Adipocyte (in vitro differentiated cells): Measurements from ENCODE around the gene SPACA5B.
"Not testable (repeated sequence)": the region's sequence is repeated elsewhere in the genome, so short reads cannot be mapped to it uniquely, and the experiment has no call there.

Source experiments
- DNase-seq: peaks from one replicate; pipeline ENCODE4 v3.0.0-alpha.2; 2015; ENCODE audit warnings: low read depth
- H3K27me3 ChIP-seq: replicated peaks from 2 replicates; pipeline ENCODE4 v1.7.0; 2013; ENCODE audit warnings: mild to moderate bottlenecking, low read length, moderate library complexity; ENCODE audit not compliant: control insufficient read depth, insufficient read depth
- H3K36me3 ChIP-seq: 2 replicates; pipeline ENCODE4 v1.7.0; 2013; ENCODE audit warnings: low read length, mild to moderate bottlenecking, moderate library complexity; ENCODE audit not compliant: control insufficient read depth, insufficient read depth, severe bottlenecking
- H3K4me1 ChIP-seq: 2 replicates; pipeline ENCODE4 v1.7.0; 2013; ENCODE audit warnings: mild to moderate bottlenecking, low read length, moderate library complexity; ENCODE audit not compliant: control insufficient read depth, insufficient read depth
- H3K4me3 ChIP-seq: 2 replicates; pipeline ENCODE4 v1.7.0; 2013; ENCODE audit warnings: mild to moderate bottlenecking, low read length, moderate library complexity
- H3K9ac ChIP-seq: 2 replicates; pipeline ENCODE4 v1.7.0; 2013; ENCODE audit warnings: mild to moderate bottlenecking, low read length, moderate library complexity
- H3K9me3 ChIP-seq: 2 replicates; pipeline ENCODE4 v1.7.0; 2013; ENCODE audit warnings: mild to moderate bottlenecking, low read length, moderate library complexity; ENCODE audit not compliant: control insufficient read depth

The SPACA5B gene

DNA sequence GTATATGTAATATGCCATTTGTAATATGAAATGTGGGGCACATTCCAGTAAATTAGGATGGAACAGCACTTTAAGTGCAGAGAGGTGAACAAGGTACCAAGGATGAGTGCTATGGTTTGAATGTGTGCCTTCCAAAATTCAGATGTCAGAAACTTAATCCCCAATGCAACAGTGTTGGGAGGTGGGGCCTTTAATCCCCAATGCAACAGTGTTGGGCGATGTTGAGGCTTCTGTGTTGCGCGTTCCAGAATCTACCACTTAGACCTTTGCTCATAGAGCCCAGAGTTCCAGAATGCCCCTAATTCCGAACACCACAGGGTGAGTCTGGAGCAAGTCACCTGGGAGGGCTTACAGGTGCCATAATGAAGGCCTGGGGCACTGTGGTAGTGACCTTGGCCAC, at the start of gene SPACA5B:
TSS of gene SPACA5B (plus strand) at position 301 of the 400 bp plus-strand sequence. CDS start at position 363, 62 bp downstream.
- not testable (repeated sequence) for H3K9ac ChIP-seq, H3K27me3 ChIP-seq, DNase-seq, H3K4me1 ChIP-seq, H3K9me3 ChIP-seq, H3K36me3 ChIP-seq, H3K4me3 ChIP-seq

DNA sequence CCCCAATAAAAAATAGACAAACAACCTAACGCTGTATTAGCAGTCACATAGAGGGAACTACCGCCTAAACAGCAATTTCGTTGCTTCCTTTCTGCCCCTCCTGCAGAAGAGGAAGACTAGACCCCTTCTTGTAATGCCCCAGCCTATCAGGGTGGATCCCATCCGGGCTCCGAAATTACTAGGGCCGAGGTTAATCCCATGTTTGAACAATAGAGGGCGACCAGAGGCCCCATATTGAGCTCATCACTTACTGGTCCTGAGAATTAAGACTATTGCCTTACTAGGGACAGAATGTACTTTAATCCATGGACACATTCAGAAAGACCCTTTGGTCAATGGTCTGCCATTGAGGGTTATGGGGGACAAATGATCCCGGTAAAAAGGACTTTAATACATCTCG, 47.2 kb upstream of the SPACA5B start:
- H3K9ac ChIP-seq: no peak overlapping the region
- no peaks in the 10 kb centered on the region for H3K4me1 ChIP-seq
- no peak overlapping the region for H3K4me3 ChIP-seq
- DNase-seq: peak; percentile 68
- peaks cover 14% of the 10 kb centered on the region for H3K27me3 ChIP-seq
- no peaks in the 10 kb centered on the region for H3K36me3 ChIP-seq
- no peaks in the 10 kb centered on the region for H3K9me3 ChIP-seq

DNA sequence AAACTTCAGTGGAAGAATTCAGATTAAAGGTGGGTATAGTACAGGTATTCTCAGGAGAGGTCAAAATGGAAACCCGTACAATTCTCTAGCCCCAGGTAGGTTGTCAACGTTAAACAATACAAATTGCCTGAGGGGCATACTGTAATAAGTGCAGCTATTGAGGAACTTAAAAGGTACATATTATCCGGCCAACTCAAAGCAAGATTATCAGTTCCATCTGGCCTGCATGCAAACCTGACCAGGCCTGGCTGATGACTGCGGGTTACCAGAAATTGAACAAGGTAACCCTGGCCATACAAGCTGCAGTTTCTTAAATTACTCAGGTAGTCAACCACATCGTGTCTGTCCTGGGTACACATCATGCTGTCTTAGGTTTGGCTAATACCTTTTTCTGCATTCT, 46.7 kb upstream of the SPACA5B start:
- no peak overlapping the region for H3K9ac ChIP-seq
- no peak overlapping the region for H3K4me3 ChIP-seq
- H3K4me1 ChIP-seq: no peaks in the 10 kb centered on the region
- no peaks in the 10 kb centered on the region for H3K36me3 ChIP-seq
- DNase-seq: no peak
- no peaks in the 10 kb centered on the region for H3K9me3 ChIP-seq
- peaks cover 15% of the 10 kb centered on the region for H3K27me3 ChIP-seq

DNA sequence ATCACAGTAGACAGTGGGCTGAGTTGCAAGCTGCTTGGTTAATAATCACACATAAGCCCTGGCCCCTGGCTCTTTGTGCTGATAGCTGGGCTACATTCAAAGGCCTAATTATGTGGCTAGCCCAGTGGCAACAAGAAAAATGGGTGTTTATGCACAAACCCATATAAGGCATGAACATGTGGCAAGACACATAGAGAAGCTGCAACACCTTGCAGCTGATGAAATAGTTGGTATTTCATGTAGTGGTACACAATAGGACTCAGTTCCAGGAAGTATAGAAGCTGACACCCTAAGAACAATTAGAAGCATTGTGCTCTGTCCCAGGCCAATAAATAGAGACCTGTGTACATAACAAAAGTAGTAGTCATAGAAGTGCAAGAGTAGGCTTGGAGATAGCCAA, 44.3 kb upstream of the SPACA5B start:
- Histone ChIP-seq H3K4me1 (no peaks in the 10 kb centered on the region), H3K9me3 (no peaks in the 10 kb centered on the region), H3K36me3 (no peaks in the 10 kb centered on the region), H3K9ac (no peak overlapping the region), H3K4me3 (no peak overlapping the region), H3K27me3 (peaks cover 19% of the 10 kb centered on the region)
- DNase-seq: no peak

DNA sequence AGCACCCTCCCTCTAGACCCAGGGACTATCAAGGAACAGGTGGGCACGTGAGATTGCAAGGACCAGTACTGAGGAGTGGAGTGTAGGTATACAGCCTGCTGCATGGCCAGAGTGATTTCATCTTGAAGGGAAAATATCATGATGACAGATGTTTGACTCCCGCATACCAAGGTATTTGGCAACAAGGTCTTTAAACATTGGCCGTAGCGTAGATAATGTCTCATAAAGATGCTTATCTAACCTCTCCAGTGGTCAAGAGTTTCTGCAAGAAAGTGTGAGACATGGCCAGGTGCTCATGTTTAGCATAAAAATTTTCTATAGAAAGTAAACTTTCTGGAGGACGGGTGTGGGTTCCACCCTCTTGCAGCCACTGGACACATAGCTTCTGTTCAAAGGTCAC, 40.3 kb upstream of the SPACA5B start:
- H3K4me1 ChIP-seq: no peaks in the 10 kb centered on the region
- H3K27me3 ChIP-seq: peaks cover 24% of the 10 kb centered on the region
- DNase-seq: no peak
- H3K9ac ChIP-seq: no peak overlapping the region
- H3K36me3 ChIP-seq: no peaks in the 10 kb centered on the region
- H3K9me3 ChIP-seq: peaks cover 3% of the 10 kb centered on the region
- H3K4me3 ChIP-seq: no peak overlapping the region

DNA sequence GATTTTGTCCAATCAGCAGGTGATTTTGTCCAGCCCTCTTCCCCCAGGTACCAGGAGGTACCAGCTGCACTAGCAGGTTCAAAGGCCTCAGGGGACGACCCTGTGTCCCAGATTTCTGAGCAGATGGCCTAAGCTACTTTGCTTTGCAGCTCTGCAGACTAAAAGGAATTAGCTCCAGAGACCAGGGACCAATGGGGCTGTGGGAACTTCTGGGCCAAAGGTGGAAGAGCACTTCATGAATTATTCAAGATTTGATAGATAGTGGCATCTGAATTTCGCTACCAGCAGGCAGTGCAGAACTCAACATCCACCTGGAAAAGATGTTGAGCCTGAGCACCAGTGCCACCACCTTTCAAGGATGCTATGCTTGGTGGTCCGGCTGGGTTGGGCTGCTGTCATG, 37.9 kb upstream of the SPACA5B start:
- not testable (repeated sequence) for H3K4me3 ChIP-seq, H3K9me3 ChIP-seq, H3K36me3 ChIP-seq, H3K9ac ChIP-seq, H3K4me1 ChIP-seq, DNase-seq
- peaks cover 18% of the 10 kb centered on the region for H3K27me3 ChIP-seq

DNA sequence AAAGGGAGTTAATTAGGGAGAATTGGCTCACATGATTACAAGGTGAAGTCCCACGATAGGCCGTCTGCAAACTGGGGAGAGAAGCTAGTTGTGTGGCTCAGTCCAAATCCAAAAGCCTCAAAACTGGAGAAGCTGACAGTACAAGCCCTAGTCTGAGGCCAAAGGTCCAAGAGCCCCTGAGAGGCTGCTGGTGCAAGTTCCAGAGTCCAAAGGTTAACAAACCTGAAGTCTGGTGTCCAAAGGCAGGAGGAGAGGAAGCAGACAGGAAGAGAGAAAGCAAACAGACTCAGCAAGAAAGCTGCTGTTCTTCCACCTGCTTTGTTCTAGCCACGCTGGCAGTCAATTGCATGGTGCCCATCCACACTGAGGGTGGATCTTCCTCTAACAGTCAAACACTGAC, 29.0 kb upstream of the SPACA5B start:
- H3K9ac ChIP-seq: no peak overlapping the region
- no peak overlapping the region for H3K4me3 ChIP-seq
- H3K36me3 ChIP-seq: no peaks in the 10 kb centered on the region
- H3K9me3 ChIP-seq: peaks cover 15% of the 10 kb centered on the region
- H3K27me3 ChIP-seq: no peaks in the 10 kb centered on the region
- H3K4me1 ChIP-seq: no peaks in the 10 kb centered on the region
- no peak for DNase-seq

DNA sequence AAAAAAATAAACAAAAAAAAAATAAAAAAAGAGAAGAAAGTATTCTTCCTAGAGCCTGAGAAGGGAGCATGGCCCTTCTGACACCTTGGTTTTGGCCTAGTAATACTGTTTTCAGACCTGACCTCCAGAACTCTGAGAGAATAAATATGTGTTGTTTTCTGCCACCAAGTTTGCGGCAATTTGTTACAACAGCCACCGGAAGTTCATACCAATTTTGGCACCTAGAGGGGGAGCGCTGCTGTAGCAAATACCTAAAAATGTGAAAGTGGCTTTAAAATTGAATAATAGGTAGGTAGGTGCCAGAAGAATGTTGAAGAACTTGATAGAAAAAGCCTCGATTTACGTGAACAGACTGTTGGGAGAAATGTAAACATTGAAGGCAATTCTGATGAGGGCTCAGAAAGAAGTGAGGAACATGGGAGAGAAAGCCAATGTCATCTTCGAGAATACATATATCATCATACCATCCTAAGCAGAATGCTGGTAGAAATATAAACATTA, 27.5 kb upstream of the SPACA5B start:
- H3K27me3 ChIP-seq: no peaks in the 10 kb centered on the region
- no peaks in the 10 kb centered on the region for H3K4me1 ChIP-seq
- no peak overlapping the region for H3K4me3 ChIP-seq
- no peak overlapping the region for H3K9ac ChIP-seq
- DNase-seq: no peak
- H3K9me3 ChIP-seq: peaks cover 15% of the 10 kb centered on the region
- H3K36me3 ChIP-seq: no peaks in the 10 kb centered on the region

DNA sequence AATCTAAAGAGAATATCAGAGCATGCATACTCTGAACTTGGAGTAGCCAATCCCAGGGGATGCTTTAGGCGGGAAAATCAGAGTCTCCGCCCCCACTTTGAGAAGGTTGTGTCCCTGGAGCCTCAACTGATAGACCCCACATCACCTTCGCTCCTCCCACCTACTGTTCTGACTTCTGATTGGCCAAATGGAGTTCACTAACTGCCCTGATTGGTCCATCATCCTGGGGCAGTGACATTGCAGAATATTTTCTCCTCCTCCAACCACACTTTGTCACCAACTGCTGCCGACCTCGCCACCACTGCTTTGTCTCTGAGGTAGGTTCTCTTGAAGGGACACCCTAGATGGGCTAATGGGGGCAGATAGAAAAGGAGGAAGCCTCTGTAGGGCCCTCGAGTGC, 22.7 kb upstream of the SPACA5B start:
- H3K36me3 ChIP-seq: no peaks in the 10 kb centered on the region
- H3K4me1 ChIP-seq: no peaks in the 10 kb centered on the region
- DNase-seq: no peak
- no peak overlapping the region for H3K9ac ChIP-seq
- H3K27me3 ChIP-seq: peaks cover 7% of the 10 kb centered on the region
- H3K9me3 ChIP-seq: peaks cover 5% of the 10 kb centered on the region
- H3K4me3 ChIP-seq: no peak overlapping the region

DNA sequence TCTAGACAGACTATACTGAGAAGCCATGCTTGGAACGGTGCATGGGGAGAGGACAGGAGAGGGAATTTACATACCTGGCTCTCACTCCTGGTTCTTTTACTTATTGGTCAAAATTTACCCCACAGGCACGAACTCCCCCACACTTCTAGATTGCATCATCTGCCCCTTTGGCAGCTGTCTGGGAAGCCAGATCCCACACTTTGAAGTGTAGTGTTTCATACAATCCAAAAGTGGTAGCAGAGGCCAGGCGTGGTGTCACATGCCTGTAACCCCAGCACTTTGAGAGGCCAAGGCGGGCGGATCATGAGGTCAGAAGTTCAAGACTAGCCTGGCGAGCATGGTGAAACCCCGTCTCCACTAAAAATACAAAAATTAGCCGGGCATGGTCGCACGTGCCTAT, 5.1 kb upstream of the SPACA5B start:
- not testable (repeated sequence) for H3K9me3 ChIP-seq, H3K9ac ChIP-seq, H3K36me3 ChIP-seq, H3K4me1 ChIP-seq, H3K27me3 ChIP-seq, DNase-seq, H3K4me3 ChIP-seq

DNA sequence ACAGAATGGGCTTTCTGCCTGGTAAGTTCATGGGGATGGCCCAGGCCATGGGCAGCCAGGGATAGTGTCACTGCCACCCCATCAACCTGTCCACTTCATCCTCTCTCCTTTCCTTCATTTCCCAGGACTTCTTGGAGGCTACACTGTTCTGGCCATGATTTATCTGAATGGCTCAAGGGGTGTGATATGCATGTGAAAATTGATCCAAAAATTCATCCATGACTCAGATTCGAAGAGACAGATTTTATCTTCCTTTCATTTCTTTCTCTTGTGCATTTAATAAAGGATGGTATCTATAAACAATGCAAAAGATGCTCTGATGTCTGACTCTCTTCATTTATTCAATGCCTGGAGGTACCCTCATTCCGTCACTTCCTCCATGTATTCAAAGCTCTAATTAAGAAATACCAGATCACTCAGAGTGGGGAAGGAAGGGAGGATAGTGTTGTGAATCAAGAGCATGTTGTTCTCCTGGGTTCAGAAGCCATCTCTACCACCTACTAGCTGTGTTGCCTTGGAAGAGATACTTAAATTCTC, 1.9 kb downstream of the SPACA5B start:
- not testable (repeated sequence) for H3K27me3 ChIP-seq, DNase-seq, H3K36me3 ChIP-seq, H3K9ac ChIP-seq, H3K9me3 ChIP-seq, H3K4me3 ChIP-seq, H3K4me1 ChIP-seq

DNA sequence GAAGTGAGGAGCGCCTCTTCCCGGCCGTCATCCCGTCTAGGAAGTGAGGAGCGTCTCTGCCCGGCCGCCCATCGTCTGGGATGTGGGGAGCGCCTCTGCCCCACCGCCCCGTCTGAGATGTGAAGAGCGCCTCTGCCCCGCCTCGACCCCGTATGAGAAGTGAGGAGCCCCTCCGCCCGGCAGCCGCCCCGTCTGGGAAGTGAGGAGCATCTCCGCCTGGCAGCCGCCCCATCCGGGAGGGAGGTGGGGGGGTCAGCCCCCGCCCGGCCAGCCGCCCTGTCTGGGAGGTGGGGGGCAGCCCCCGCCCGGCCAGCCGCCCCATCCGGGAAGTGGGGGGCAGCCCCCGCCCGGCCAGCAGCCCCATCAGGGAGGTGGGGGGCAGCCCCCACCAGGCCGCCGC, 8.7 kb downstream of the SPACA5B start:
- not testable (repeated sequence) for H3K4me3 ChIP-seq, H3K27me3 ChIP-seq, H3K9ac ChIP-seq, H3K4me1 ChIP-seq, DNase-seq, H3K36me3 ChIP-seq, H3K9me3 ChIP-seq
